ENCODE measurements around the gene CLK1.

The CLK1 gene

DNA sequence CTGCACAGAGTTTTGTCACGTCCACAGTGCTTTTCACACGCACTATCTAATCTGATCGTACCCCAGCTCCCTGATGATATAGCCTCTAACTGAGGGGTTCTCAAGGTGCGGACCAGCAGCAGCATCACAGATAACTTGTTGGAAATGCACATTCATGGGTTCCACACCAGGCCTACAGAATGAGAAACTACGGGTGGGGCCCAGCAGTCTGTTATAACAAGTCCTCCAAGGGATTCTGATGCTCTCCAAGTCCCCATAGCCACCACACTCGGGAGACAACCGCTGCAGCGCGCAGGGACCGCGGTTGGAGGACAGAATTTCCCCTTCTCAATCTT, 53.5 kb downstream of the CLK1 start:
- DNase-seq = no peak

DNA sequence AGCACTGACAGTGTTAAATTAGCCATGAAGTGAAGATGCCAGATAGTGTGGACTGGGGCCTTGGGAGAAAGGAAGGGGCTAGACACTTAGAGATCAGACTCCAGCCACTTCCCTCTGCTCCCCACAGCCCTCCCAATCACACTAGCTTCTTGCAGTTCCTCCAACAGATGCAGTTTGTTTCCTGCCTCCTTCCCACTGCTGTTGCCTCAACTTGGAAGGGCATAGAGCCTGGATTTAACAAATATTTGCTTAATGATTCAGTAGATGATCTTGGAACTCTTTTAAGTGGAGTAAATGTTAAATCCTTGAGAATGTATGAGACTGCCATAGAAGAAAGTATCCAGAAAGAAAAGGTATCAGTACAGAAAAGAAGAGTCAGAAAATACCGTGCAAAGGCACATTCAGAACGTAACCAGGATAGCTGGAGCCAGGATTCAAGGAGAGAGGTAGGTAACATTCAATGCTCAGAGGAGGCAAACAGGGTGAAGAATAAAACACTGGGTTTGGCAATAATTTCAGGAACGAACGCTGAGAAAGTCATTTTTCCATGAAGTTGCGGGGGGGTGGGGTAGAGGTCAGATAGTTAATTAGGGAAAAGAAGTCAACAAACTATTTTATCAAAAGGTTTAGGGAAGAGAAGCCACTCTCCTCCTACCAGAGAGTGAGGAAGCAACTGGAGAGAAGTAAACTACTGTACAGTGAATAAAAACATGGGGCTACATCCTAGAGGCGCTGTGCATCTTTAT, 54.0 kb downstream of the CLK1 start:
- peak; percentile 80 for DNase-seq

DNA sequence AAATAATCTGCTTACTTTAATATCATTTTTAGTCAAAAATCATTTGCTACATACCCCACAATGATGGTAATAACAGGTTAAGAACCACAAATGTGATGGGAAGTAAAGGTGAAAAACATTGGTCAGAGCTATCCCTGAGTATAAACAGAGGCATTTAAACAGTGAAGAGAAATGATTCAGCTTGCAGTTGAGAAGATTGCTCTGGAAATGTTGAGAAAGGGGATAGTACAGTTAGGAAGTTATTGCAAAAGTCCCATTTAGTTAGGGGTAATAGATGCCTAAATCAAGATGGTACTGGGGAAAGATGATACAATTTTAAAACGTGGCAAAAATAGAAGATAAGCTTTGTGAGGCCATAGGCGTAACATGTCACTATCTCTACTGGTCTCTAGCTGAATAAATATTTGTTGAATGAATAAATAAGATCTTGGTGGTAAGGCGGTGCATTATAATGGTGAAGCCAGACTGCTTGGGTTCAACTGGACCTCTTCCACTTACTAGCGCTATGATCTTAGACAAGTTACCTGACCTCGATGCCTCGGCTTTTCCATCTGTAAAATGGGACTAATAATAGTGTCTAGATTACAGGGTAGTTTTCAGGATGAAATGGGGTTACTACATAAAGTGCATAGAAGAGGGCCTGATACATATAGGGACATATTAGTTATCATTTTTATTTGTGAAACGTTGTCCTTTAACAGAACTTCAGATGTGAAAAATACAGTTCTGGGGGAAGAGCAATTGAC, 54.8 kb downstream of the CLK1 start:
- no peak for DNase-seq
